ENCODE data around the gene PATJ.
"Not testable (repeated sequence)": the region's sequence is repeated elsewhere in the genome, so short reads cannot be mapped to it uniquely, and the experiment has no call there.

Gene PATJ

DNA sequence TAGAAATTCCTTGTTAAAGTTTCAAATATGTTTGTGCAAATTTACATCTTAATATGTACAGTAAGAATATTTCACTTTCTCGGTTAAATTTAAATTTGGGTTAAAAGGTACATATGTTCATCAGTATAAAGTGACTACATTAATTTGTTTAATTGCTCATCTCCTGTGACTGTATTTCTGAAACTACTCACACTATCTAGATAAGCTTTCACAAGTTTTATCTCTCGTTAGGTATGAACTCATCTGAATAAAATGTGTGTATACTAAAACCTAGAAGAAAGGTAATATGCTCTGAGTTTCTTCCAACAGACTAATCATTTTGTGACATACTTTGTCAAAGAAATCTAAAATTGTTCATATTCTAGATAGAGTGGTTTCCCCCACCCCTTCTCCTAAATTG, 150.7 kb downstream of the PATJ start:
- no peak for DNase-seq

GRCh38 chr1:61894296-61894695, 152.0 kb downstream of the PATJ start:
- not testable (repeated sequence) for DNase-seq

DNA sequence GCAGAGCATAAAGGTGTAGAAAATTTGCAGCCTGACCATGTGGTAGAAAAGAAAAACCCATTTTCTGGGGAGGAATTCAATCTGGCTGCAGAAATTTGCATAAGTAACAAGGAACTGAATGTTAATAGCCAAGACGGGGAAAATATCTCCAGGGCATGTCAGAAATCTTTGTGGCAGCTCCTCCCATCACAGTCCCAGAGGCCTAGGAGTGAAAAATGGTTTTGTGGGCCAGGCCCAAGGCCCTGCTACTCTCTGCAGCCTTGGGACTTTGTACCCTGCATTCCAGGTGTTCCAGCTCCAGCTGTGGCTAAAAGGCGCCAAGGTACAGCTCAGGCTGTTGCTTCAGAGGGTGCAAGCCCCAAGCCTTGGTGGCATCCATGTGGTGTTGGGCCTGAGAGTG, 152.9 kb downstream of the PATJ start:
- DNase-seq, result no peak

GRCh38 chr1:61898658-61899057, 156.4 kb downstream of the PATJ start:
- DNase-seq, result no peak

- DNase-seq, result no peak
These were observed 162.1 kb downstream of the PATJ start for GRCh38 chr1:61904354-61904753.

DNA sequence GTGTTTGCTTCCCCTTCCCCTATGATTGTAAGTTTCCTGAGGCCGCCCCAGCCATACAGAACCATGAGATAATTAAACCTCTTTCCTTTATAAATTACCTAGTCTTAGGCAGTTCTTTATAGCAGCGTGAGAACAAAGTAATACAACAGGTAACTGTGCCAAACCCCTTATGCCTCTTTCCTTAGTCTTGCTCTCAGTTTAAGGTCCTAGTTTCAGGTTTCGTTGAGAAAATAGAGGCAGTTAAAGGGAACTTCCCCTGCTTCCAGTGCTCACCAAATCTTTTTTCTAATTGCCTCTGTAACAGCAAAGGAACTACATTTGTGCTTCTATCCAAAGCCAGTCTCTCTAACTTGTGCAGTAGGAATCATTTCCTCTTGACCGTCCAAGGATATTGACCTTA, 164.8 kb downstream of the PATJ start:
- DNase-seq, result no peak

- DNase-seq, result no peak
These were observed 167.8 kb downstream of the PATJ start for GRCh38 chr1:61910035-61910434.

DNA sequence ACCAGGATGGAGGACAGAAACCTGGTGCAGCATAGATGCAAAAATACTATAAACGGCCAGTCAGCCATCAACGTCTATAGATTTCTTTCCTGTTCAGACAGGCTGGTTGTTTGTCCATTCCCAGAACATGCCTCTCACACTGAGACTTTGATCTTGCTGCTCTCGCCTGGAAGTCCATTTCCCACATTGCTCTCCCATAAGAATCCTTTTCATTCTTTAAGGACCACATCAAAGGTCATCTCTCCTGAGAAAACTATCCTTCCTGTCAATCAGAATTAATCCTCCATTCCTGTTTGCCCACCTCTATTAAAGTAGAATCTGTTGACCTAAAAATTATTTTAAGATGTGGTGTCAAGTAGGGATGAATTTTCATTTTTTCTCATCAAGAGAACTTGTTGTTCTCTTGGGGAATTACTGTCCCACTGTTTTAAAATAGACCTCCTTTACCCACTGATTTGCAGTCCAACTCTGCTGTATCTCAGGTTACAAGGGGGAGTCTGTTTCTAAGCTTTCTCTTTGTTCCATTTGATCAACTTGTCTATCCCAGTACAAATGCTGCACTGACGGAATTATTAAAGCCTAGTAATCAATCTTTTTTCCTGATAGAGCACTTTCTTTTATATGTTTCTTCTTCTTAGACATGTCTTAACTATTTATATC, 172.7 kb downstream of the PATJ start:
- DNase-seq, result no peak

DNA sequence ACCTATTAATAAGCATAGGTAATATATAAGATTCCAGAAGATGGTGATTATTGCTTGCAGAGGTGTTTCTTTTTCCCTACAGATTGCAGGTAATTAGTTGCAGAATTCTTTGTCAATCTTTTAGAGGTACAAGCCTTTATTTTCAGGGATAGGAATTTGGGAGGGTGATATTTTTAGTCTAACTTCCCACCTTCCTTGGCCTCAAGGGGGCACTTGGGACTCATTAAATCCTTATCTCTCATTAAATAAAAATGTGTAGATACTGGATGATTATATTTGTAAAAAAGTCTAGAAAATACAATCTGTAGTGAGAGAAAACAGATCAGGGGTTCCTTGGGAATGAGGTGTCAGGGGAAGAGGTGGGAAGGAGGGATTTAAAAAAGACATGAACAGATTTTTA, 179.2 kb downstream of the PATJ start:
- DNase-seq, result no peak

GRCh38 chr1:61922950-61923480, 180.7 kb downstream of the PATJ start:
- no peak for DNase-seq

GRCh38 chr1:61925591-61926298, 183.5 kb downstream of the PATJ start:
- DNase-seq, result no peak

GRCh38 chr1:61926597-61926996, 184.3 kb downstream of the PATJ start:
- no peak for DNase-seq

- no peak for DNase-seq
These were observed 187.9 kb downstream of the PATJ start for GRCh38 chr1:61930116-61930645.

GRCh38 chr1:61931587-61932279, 189.5 kb downstream of the PATJ start:
- DNase-seq, result no peak

- no peak for DNase-seq
These were observed 193.2 kb downstream of the PATJ start for GRCh38 chr1:61935516-61935915.

GRCh38 chr1:61936839-61937238, 194.6 kb downstream of the PATJ start:
- DNase-seq, result no peak

DNA sequence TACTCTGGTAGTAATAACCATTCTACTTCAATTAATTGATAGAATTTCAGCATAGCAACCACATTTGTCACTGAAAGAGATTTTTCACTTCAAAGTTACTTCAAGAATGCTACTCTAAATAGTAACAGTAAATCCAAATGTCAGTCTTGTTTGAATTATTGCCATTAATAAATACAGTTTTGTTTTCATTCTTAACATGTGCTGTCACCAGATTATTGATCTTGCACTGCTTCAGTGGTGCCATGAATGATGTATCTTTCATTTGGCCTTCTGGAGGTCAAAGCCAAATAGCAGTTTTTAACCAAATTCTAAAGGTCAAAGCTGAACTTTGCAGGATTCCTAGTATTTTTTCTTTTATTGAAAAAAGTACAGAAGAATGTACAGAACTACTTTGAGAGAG, 199.5 kb downstream of the PATJ start:
- no peak for DNase-seq

- DNase-seq, result no peak
These were observed 200.6 kb downstream of the PATJ start for GRCh38 chr1:61942856-61943255.

GRCh38 chr1:61948685-61949084, 206.4 kb downstream of the PATJ start:
- not testable (repeated sequence) for DNase-seq

GRCh38 chr1:61950418-61950817, 208.1 kb downstream of the PATJ start:
- no peak for DNase-seq

DNA sequence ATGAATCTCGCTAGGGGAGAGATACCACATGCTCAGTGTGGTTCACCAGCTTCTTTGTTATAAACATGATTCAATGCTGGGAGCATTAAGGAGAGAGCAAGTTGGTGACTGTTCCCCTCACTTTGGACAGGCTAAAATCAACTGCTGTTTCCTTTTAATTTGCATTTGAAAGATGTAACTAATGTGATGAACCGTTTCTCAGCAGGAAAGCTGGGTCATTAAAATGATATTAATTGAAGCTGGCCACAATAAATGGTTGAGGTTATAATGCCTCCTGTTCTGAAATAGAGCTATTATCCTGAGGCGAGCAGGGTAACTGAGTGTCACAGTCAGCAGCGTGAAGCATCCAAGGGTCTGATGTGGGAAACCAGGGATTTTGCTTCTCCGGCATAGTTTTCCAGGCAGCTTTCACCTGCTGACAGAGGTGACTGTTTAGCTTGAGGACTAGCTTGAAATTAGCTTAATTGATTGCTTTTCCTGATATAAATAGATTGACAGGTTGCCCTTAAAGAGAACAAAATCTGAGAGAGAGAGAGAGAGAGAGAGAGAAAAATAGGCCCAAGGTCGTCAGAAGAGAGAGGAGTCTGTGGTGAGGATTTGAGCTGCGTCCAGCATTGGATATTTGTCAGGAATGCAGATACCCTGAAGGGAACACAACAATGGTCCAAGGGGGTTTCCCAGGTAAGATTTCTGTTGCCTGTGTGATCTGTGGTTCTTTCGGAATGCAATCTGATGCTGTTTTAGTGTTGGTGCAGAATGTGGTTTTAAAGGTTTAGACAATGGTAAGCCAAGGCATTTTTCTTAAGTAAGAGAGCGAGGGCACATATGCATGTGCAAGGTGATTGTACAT, 209.7 kb downstream of the PATJ start:
- DNase-seq, result no peak

GRCh38 chr1:61952675-61953074, 210.4 kb downstream of the PATJ start:
- DNase-seq, result no peak
